Esophagus squamous epithelium (tissue), 5 donors: ENCODE measurements around the gene FBH1. TPM values are rescaled to one million over a fixed set of nuclear protein-coding genes. Genes with fewer than 3 reads are reported as not detected.
A peak's percentile ranks its signal among the peaks of the same experiment; 100 is the strongest.

ENCODE experiments used
- DNase-seq: peaks from one replicate; lab custom pipeline; 2025; lab: John Stamatoyannopoulos, UW
- H3K27ac ChIP-seq, 4 donors: fragments of 200-600 bp; sonication (generic); one replicate each; pipeline ENCODE4 v1.5.1; 2016 to 2019; ENCODE audit warnings: mild to moderate bottlenecking in 1 of 4
- H3K27me3 ChIP-seq, 4 donors: fragments of 200-600 bp; sonication (generic); 1 replicate in 3 of 4; 2 replicates in 1 of 4; pipeline versions ENCODE4 v1.5.1 to v1.6.0; 2017 to 2021; ENCODE audit warnings: antibody characterized with exemption in 1 of 4
- H3K36me3 ChIP-seq, 3 donors: fragments of 200-600 bp; sonication (generic); one replicate each; pipeline ENCODE4 v1.5.1; 2016 to 2019
- H3K4me1 ChIP-seq, 3 donors: fragments of 200-600 bp; sonication (generic); one replicate each; pipeline ENCODE4 v1.5.1; 2017 to 2019
- H3K4me3 ChIP-seq, 4 donors: fragments of 200-600 bp; sonication (generic); 1 replicate in 3 of 4; 2 replicates in 1 of 4; pipeline ENCODE4 v1.5.1; 2016 to 2019; ENCODE audit warnings: mild to moderate bottlenecking in 2 of 4, moderate library complexity in 1 of 4
- H3K9me3 ChIP-seq, 3 donors: fragments of 200-600 bp; sonication (generic); one replicate each; pipeline ENCODE4 v1.5.1; 2016 to 2019
- CTCF ChIP-seq, 6 experiments: fragments of 450-650 bp in 4 of 6; fragments of 200-600 bp in 2 of 6; sonication (generic) in 2 of 6; IDR thresholded peaks; one replicate each; pipeline ENCODE4 v1.5.1; 2016 to 2019; ENCODE audit warnings: antibody characterized with exemption in 6 of 6, mild to moderate bottlenecking in 4 of 6, moderate library complexity in 4 of 6
- POLR2A ChIP-seq, 4 donors: fragments of 450-650 bp; IDR thresholded peaks; one replicate each; pipeline ENCODE4 v1.6.1; 2017; ENCODE audit warnings: antibody characterized with exemption in 4 of 4, mild to moderate bottlenecking in 4 of 4, moderate library complexity in 3 of 4
- WGBS, 2 donors: methylation state at CpG; one replicate each; pipeline ENCODE4 v1.1.5; 2018; 5-methylcytosine and 5-hydroxymethylcytosine counted together
- intact Hi-C: fragments of 100-400 bp; cut with DNase I; formaldehyde crosslinking; loops from one replicate; pipeline ENCODE4 v1.15.0; 2022
- total RNA-seq, 4 donors: library from RNA; depleted of rRNA; stranded (reverse); fragments of >200 nt; gene quantifications; one replicate each; pipeline ENCODE4 v1.1.0, GENCODE V29; 2016
- donor health status: DM: yes; HTN: yes; CAD: no.

FBH1 gene
- total RNA-seq, 4 donors from 2014 or later, result 48.5 to 93.8 (median 54.1) TPM

GRCh38 chr10:5942474-5942873, 52.4 kb downstream of the FBH1 start:
- Histone ChIP-seq H3K4me3 (no peak overlapping the region), H3K27ac (peak overlapping the region; percentile 51 to 85 (median 74)), H3K9me3 (no peaks in the 10 kb centered on the region), H3K27me3 (no peaks in the 10 kb centered on the region), H3K4me1 (peaks cover 28 to 56% (median 48%) of the 10 kb centered on the region in 3 donors), H3K36me3 (peaks cover 3 to 19% (median 8%) of the 10 kb centered on the region in 3 donors)
- DNase-seq, result no peak
- no peak for TF ChIP-seq POLR2A (IDR thresholded peaks at IDR 0.05)
- TF ChIP-seq CTCF (IDR thresholded peaks at IDR 0.05), result no peak
- intact Hi-C loops, result no loop called here
- 74 to 78% methylated on average over 8 to 12 of the region's 16 CpGs for WGBS, 2 donors

- H3K27ac ChIP-seq, result peak overlapping the region; percentile 60 to 95 (median 82)
- intact Hi-C loops, result no loop called here
- peaks cover 0 to 8% (median 6%) of the 10 kb centered on the region in 3 donors for H3K36me3 ChIP-seq
- no peak for DNase-seq
- TF ChIP-seq POLR2A (IDR thresholded peaks at IDR 0.05) (no peak), CTCF (IDR thresholded peaks at IDR 0.05) (no peak)
- H3K27me3 ChIP-seq, result no peaks in the 10 kb centered on the region
- peaks cover 28 to 56% (median 48%) of the 10 kb centered on the region in 3 donors for H3K4me1 ChIP-seq
- peak overlapping the region in 1 of 4 donors; percentile 60 for H3K4me3 ChIP-seq
- 64 to 66% methylated on average over 9 to 10 of the region's 15 CpGs for WGBS, 2 donors
- no peaks in the 10 kb centered on the region for H3K9me3 ChIP-seq
These were observed 53.5 kb downstream of the FBH1 start for GRCh38 chr10:5943536-5943935.

DNA sequence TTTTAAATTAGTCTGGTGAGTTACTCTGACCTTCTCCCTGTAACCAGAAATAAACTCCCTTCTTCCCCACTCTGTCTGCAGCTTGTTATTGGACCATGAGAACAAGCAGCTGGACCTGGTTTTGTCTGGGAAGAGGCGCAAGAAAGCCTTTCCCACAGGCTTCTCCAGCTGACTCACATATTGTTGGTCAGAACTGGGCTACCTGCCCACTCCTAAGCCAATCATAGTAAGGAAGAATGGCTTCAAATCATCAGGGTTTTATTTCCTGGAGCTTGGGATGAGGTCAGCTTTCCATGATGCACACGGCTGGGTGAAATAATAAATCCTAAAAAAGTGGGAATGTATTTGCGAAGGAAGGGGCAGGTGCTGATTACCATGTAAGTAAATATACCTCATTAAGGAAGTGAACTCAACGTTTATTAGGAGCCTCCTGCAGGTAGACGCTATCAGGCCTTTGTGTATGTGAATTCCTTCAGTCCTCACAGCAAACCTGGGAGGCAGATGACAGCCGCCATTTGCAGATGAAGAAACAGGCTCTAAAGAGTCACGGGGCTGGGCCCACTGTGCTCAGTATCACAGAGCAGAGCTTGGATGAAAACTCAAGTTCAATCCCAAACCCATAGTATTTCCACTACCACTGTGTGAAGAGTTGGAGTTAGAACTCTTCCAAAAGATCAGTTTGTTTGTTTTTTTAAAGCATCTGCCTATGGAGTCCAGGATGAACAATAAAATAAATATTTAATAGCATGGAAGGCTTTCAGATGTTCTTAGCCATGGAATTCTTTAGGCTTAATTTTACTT, 54.5 kb downstream of the FBH1 start:
- Histone ChIP-seq H3K9me3 (no peaks in the 10 kb centered on the region), H3K4me1 (peaks cover 28 to 63% (median 48%) of the 10 kb centered on the region in 3 donors), H3K27ac (peak overlapping the region; percentile 60 to 95 (median 82)), H3K27me3 (no peaks in the 10 kb centered on the region), H3K36me3 (no peaks in the 10 kb centered on the region), H3K4me3 (peak overlapping the region in 2 of 4 donors; percentile 26 to 60)
- no peak for TF ChIP-seq POLR2A (IDR thresholded peaks at IDR 0.05)
- peak in 1 of 6 experiments; percentile 11 for TF ChIP-seq CTCF (IDR thresholded peaks at IDR 0.05)
- no peak for DNase-seq
- intact Hi-C loops, result no loop called here
- WGBS, 2 donors, result 34 to 40% methylated on average over 6 to 7 of the region's 7 CpGs

- no peak for DNase-seq
- WGBS, 2 donors, result 43 to 81% methylated on average over 4 to 9 of the region's 9 CpGs
- no peaks in the 10 kb centered on the region for H3K36me3 ChIP-seq
- no peak for TF ChIP-seq CTCF (IDR thresholded peaks at IDR 0.05)
- no peak for TF ChIP-seq POLR2A (IDR thresholded peaks at IDR 0.05)
- intact Hi-C loops, result no loop called here
- peaks cover 28 to 68% (median 48%) of the 10 kb centered on the region in 3 donors for H3K4me1 ChIP-seq
- H3K4me3 ChIP-seq, result peak overlapping the region in 3 of 4 donors; percentile 26 to 60 (median 26)
- no peaks in the 10 kb centered on the region for H3K27me3 ChIP-seq
- no peaks in the 10 kb centered on the region for H3K9me3 ChIP-seq
- H3K27ac ChIP-seq, result peak overlapping the region; percentile 56 to 95 (median 82)
These were observed 55.1 kb downstream of the FBH1 start for GRCh38 chr10:5945190-5945509.
